LNCaP clone FGC (cell line): ENCODE results near the gene COL23A1.

Source experiments
- DNase-seq: peaks from one replicate; pipeline ENCODE4 v3.0.0-alpha.2; 2011; ENCODE audit warnings: low read depth
- H3K4me3 ChIP-seq: 2 replicates; pipeline ENCODE4 v1.5.1; 2011; ENCODE audit warnings: mild to moderate bottlenecking, low read depth, low read length, control low read depth
- CTCF ChIP-seq: IDR thresholded peaks from 2 replicates; pipeline ENCODE4 v1.5.1; 2012; ENCODE audit warnings: mild to moderate bottlenecking; ENCODE audit not compliant: control insufficient read depth, insufficient read depth; ENCODE audit errors: extremely low read depth

Gene COL23A1

GRCh38 chr5:178535299-178536175 lies 54.7 kb downstream of the COL23A1 start:
- no peak for DNase-seq

GRCh38 chr5:178533136-178533535 lies 57.1 kb downstream of the COL23A1 start:
- no peak overlapping the region for H3K4me3 ChIP-seq
- no peak for DNase-seq
- no peak for TF ChIP-seq CTCF

More at GRCh38 chr5:178535299-178536175, 54.7 kb downstream of the COL23A1 start:
- H3K4me3 ChIP-seq = no peak overlapping the region
- TF ChIP-seq CTCF = no peak

- DNase-seq = no peak
- H3K4me3 ChIP-seq = no peak overlapping the region
- no peak for TF ChIP-seq CTCF
These were observed 57.5 kb downstream of the COL23A1 start for GRCh38 chr5:178532666-178533065.

GRCh38 chr5:178532236-178532635 lies 58.0 kb downstream of the COL23A1 start:
- no peak for TF ChIP-seq CTCF
- no peak for DNase-seq
- H3K4me3 ChIP-seq = no peak overlapping the region

GRCh38 chr5:178531786-178532185 lies 58.4 kb downstream of the COL23A1 start:
- no peak for DNase-seq
- TF ChIP-seq CTCF = no peak
- no peak overlapping the region for H3K4me3 ChIP-seq

- no peak for DNase-seq
- no peak for TF ChIP-seq CTCF
- no peak overlapping the region for H3K4me3 ChIP-seq
These were observed 59.7 kb downstream of the COL23A1 start for GRCh38 chr5:178530526-178530925.

- no peak for DNase-seq
- no peak for TF ChIP-seq CTCF
- no peak overlapping the region for H3K4me3 ChIP-seq
These were observed 61.1 kb downstream of the COL23A1 start for GRCh38 chr5:178529080-178529479.
